RWPE2 (cell line): ENCODE results near the gene SPEG.

ENCODE experiments used
- ATAC-seq: fragments of 200-7000 bp; cut with Tn5 transposase; 3 replicates; pipeline ENCODE4 v1.9.1; 2021; ENCODE audit warnings: low read depth
- DNase-seq: peaks from one replicate; pipeline ENCODE4 v3.0.0-alpha.2; 2020; ENCODE audit warnings: low spot score
- H3K27ac ChIP-seq: fragments of 450-650 bp; 2 replicates; pipeline ENCODE4 v1.5.1; 2017; ENCODE audit warnings: mild to moderate bottlenecking; ENCODE audit not compliant: poor library complexity, severe bottlenecking
- H3K27me3 ChIP-seq: fragments of 250-450 bp; sonication (Bioruptor Pico); 2 replicates; pipeline ENCODE4 v1.5.1; 2021; ENCODE audit warnings: mild to moderate bottlenecking, moderate library complexity; ENCODE audit not compliant: insufficient read depth, poor library complexity, severe bottlenecking
- H3K36me3 ChIP-seq: fragments of 250-450 bp; sonication (Bioruptor Pico); 2 replicates; pipeline ENCODE4 v1.5.1; 2020; ENCODE audit warnings: low read depth, mild to moderate bottlenecking, moderate library complexity
- H3K4me1 ChIP-seq: fragments of 250-450 bp; sonication (Bioruptor Pico); 2 replicates; pipeline ENCODE4 v1.5.1; 2021; ENCODE audit warnings: mild to moderate bottlenecking, moderate library complexity; ENCODE audit not compliant: insufficient read depth, poor library complexity, severe bottlenecking
- H3K4me3 ChIP-seq: fragments of 250-450 bp; sonication (Bioruptor Pico); 2 replicates; pipeline ENCODE4 v1.5.1; 2021; ENCODE audit warnings: mild to moderate bottlenecking, moderate library complexity; ENCODE audit not compliant: severe bottlenecking
- H3K9me3 ChIP-seq: fragments of 250-450 bp; sonication (Bioruptor Pico); 2 replicates; pipeline ENCODE4 v1.5.1; 2021; ENCODE audit warnings: mild to moderate bottlenecking, moderate library complexity; ENCODE audit not compliant: severe bottlenecking
- CTCF ChIP-seq: fragments of 450-650 bp; IDR thresholded peaks from one replicate; pipeline ENCODE4 v1.5.1; 2017; ENCODE audit warnings: mild to moderate bottlenecking, moderate library complexity; ENCODE audit not compliant: poor library complexity, severe bottlenecking

SPEG gene

GRCh38 chr2:219467736-219468075 lies 33.1 kb downstream of the SPEG start:
- TF ChIP-seq CTCF, result no peak
- no peak for DNase-seq
- H3K4me1 ChIP-seq, result peaks cover 17% of the 10 kb centered on the region
- H3K4me3 ChIP-seq, result no peak overlapping the region
- no peak overlapping the region for H3K27ac ChIP-seq
- H3K27me3 ChIP-seq, result no peaks in the 10 kb centered on the region
- H3K9me3 ChIP-seq, result no peaks in the 10 kb centered on the region
- peak; percentile 14; the same call in 1 of the 3 replicates for ATAC-seq
- H3K36me3 ChIP-seq, result 0 out of 2 replicates have a peak, but pooled peaks cover under 1% of the 10 kb centered on the region

- Histone ChIP-seq H3K27me3 (no peaks in the 10 kb centered on the region), H3K27ac (no peak overlapping the region), H3K36me3 (no peaks in the 10 kb centered on the region), H3K4me1 (peaks cover 17% of the 10 kb centered on the region), H3K9me3 (no peaks in the 10 kb centered on the region), H3K4me3 (no peak overlapping the region)
- ATAC-seq (no peak), DNase-seq (no peak)
- no peak for TF ChIP-seq CTCF
These were observed 34.0 kb downstream of the SPEG start for GRCh38 chr2:219468410-219469185.

- Histone ChIP-seq H3K27ac (no peak overlapping the region), H3K36me3 (no peaks in the 10 kb centered on the region)
- no peak for DNase-seq
These were observed 34.6 kb downstream of the SPEG start for GRCh38 chr2:219469186-219469724.

GRCh38 chr2:219470429-219470828 lies 35.8 kb downstream of the SPEG start:
- DNase-seq (no peak), ATAC-seq (no peak)
- Histone ChIP-seq H3K27me3 (no peaks in the 10 kb centered on the region), H3K4me1 (peaks cover 17% of the 10 kb centered on the region), H3K9me3 (no peaks in the 10 kb centered on the region), H3K27ac (no peak overlapping the region), H3K4me3 (no peak overlapping the region), H3K36me3 (no peaks in the 10 kb centered on the region)
- TF ChIP-seq CTCF, result no peak

More at GRCh38 chr2:219469186-219469724, 34.6 kb downstream of the SPEG start:
- peaks cover 17% of the 10 kb centered on the region for H3K4me1 ChIP-seq
- peak; percentile 77 for ATAC-seq
- no peak for TF ChIP-seq CTCF
- H3K27me3 ChIP-seq, result no peaks in the 10 kb centered on the region
- no peak overlapping the region for H3K4me3 ChIP-seq
- no peaks in the 10 kb centered on the region for H3K9me3 ChIP-seq
